Fibroblast of lung (primary cell): ENCODE data around the gene NDEL1.

ENCODE experiments used
- EZH2 ChIP-seq: IDR thresholded peaks from 2 replicates; pipeline ENCODE4 v1.5.1; 2012; ENCODE audit warnings: low read length, control low read depth, mild to moderate bottlenecking; ENCODE audit errors: missing control alignments
- TF ChIP-seq, protein P1 (sequence below), 2 donors: IDR thresholded peaks in 1 of 2; conservative IDR thresholded peaks in 1 of 2; 1 replicate in 1 of 2; 2 replicates in 1 of 2; pipeline ENCODE4 v1.5.1; 2011 to 2012; ENCODE audit warnings: low read length in 2 of 2, control low read depth in 1 of 2, inconsistent platforms in 1 of 2, low read depth in 1 of 2, mild to moderate bottlenecking in 1 of 2

DNA sequence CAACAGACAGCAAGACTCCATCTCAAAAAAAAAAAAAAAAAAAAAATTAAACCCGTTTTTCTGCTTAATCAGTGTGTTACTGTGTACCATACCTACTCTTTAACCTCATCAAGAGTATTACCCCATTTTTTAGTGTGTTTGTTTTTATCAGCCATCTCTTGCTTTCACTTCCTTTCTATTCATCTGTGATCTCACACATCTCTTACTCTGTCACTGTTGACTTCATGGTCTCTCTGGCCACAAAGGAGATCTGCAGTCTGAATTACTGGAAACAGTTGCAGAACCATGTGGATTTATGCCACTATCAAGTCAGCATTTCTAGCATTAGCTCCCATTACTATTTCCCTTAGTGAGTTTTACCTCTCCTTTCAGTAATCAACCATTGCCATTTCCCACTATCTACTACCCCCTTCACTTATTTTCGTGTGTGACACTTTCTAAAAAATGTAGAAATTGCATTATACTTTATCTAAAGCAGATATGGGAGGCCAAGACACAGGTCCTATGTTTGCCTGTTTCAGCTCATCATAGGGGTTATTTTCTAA lies 20.1 kb downstream of the NDEL1 start:
- TF ChIP-seq, protein P1, sequence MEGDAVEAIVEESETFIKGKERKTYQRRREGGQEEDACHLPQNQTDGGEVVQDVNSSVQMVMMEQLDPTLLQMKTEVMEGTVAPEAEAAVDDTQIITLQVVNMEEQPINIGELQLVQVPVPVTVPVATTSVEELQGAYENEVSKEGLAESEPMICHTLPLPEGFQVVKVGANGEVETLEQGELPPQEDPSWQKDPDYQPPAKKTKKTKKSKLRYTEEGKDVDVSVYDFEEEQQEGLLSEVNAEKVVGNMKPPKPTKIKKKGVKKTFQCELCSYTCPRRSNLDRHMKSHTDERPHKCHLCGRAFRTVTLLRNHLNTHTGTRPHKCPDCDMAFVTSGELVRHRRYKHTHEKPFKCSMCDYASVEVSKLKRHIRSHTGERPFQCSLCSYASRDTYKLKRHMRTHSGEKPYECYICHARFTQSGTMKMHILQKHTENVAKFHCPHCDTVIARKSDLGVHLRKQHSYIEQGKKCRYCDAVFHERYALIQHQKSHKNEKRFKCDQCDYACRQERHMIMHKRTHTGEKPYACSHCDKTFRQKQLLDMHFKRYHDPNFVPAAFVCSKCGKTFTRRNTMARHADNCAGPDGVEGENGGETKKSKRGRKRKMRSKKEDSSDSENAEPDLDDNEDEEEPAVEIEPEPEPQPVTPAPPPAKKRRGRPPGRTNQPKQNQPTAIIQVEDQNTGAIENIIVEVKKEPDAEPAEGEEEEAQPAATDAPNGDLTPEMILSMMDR (conservative IDR thresholded peaks at IDR 0.05 in 1 of 2, IDR thresholded peaks at IDR 0.05 in 1 of 2; ENCODE audit: low read depth in 1 of 2, low read length in 2 of 2) = no peak
- TF ChIP-seq EZH2 = no peak
